PC-3 (cell line): ENCODE results near the gene ANKDD1B. TPM values are rescaled to one million over a fixed set of nuclear protein-coding genes. Genes with fewer than 3 reads are reported as not detected.

ENCODE experiments used
- ATAC-seq: fragments of 200-7000 bp; cut with Tn5 transposase; 2 replicates; pipeline ENCODE4 v1.9.1; 2020; ENCODE audit warnings: mild to moderate bottlenecking, moderate library complexity
- BruUV-seq: library from RNA; stranded (reverse); fragments of 400-500 nt; replicated peaks from 2 replicates; lab custom pipeline; 2021; lab: Mats Ljungman, UMichigan
- CTCF ChIA-PET: fragments of 300-600 bp; sonication (Branson Sonifier 250); formaldehyde crosslinking; loops from one replicate; lab custom pipeline; 2022; ENCODE audit warnings: antibody characterized with exemption; lab: Charles Lee
- POLR2A ChIA-PET: fragments of 300-600 bp; sonication (Branson Sonifier 250); formaldehyde crosslinking; loops from one replicate; lab custom pipeline; 2022; ENCODE audit warnings: antibody characterized with exemption; ENCODE audit not compliant: unreplicated experiment; lab: Charles Lee
- DNase-seq: peaks from one replicate; pipeline ENCODE4 v3.0.0-alpha.2; 2015
- H2AFZ ChIP-seq: fragments of 300-600 bp; sonication (generic); 2 replicates; pipeline ENCODE4 v1.6.0; 2016; ENCODE audit warnings: antibody characterized with exemption, low read length
- H3F3A ChIP-seq: fragments of 300-600 bp; sonication (generic); one replicate; pipeline ENCODE4 v1.6.0; 2017; ENCODE audit warnings: antibody characterized with exemption, low read length, control low read depth, mild to moderate bottlenecking; ENCODE audit not compliant: unreplicated experiment
- H3K27ac ChIP-seq: fragments of 300-600 bp; sonication (generic); 2 replicates; pipeline ENCODE4 v1.5.1; 2016; ENCODE audit warnings: mild to moderate bottlenecking, low read length
- H3K27me3 ChIP-seq: fragments of 300-600 bp; sonication (generic); 2 replicates; pipeline ENCODE4 v1.6.1; 2016; ENCODE audit warnings: low read length, mixed read lengths
- H3K36me3 ChIP-seq: fragments of 300-600 bp; sonication (generic); 2 replicates; pipeline ENCODE4 v1.6.1; 2016; ENCODE audit warnings: low read depth, mixed run types, low read length, mixed read lengths
- H3K4me1 ChIP-seq: fragments of 300-600 bp; sonication (generic); 2 replicates; pipeline ENCODE4 v1.5.1; 2016; ENCODE audit warnings: low read length; ENCODE audit not compliant: insufficient read depth
- H3K4me2 ChIP-seq: fragments of 300-600 bp; sonication (generic); 2 replicates; pipeline ENCODE4 v1.6.0; 2016; ENCODE audit warnings: low read length
- H3K4me3 ChIP-seq: fragments of 300-600 bp; sonication (generic); 2 replicates; pipeline ENCODE4 v1.5.1; 2016; ENCODE audit warnings: mild to moderate bottlenecking, low read length, mixed read lengths
- H3K79me2 ChIP-seq: fragments of 300-600 bp; sonication (generic); 2 replicates; pipeline ENCODE4 v1.6.1; 2017; ENCODE audit warnings: low read length, mixed read lengths
- H3K9ac ChIP-seq: fragments of 300-600 bp; sonication (generic); 2 replicates; pipeline ENCODE4 v1.6.0; 2016; ENCODE audit warnings: mild to moderate bottlenecking, low read length
- H3K9me2 ChIP-seq: fragments of 300-600 bp; sonication (generic); replicated peaks from 2 replicates; pipeline ENCODE4 v1.6.1; 2016; ENCODE audit warnings: mixed run types, low read length, mixed read lengths
- H3K9me3 ChIP-seq: fragments of 300-600 bp; sonication (generic); 2 replicates; pipeline ENCODE4 v1.6.1; 2016; ENCODE audit warnings: low read length, mixed read lengths
- H4K20me1 ChIP-seq: fragments of 300-600 bp; sonication (generic); 2 replicates; pipeline ENCODE4 v1.6.1; 2016; ENCODE audit warnings: low read length, mixed read lengths
- CTCF ChIP-seq: fragments of 300-600 bp; sonication (generic); conservative IDR thresholded peaks from 2 replicates; pipeline ENCODE4 v1.5.1; 2017; ENCODE audit warnings: antibody characterized with exemption, low read depth, mild to moderate bottlenecking, low read length
- EZH2 ChIP-seq: fragments of 300-600 bp; sonication (generic); IDR thresholded peaks from one replicate; pipeline ENCODE4 v1.6.1; 2017; ENCODE audit warnings: antibody characterized with exemption, mild to moderate bottlenecking, low read length; ENCODE audit not compliant: unreplicated experiment
- EZH2phosphoT487 ChIP-seq: fragments of 300-600 bp; sonication (generic); IDR thresholded peaks from 2 replicates; pipeline ENCODE4 v1.6.1; 2018; ENCODE audit warnings: mild to moderate bottlenecking, antibody characterized with exemption, low read length, borderline replicate concordance
- intact Hi-C: fragments of 100-400 bp; cut with micrococcal nuclease; formaldehyde crosslinking; loops from 2 replicates; pipeline ENCODE4 v1.9.0; 2023
- total RNA-seq: library from RNA; depleted of rRNA; stranded (reverse); fragments of >200 nt; gene quantifications from 2 replicates; pipeline ENCODE4 v1.2.3, GENCODE V29; 2014

ANKDD1B gene
- total RNA-seq, 1 experiment from 2014 or later: 0.04 TPM

GRCh38 chr5:75681125-75681830, 70.0 kb downstream of the ANKDD1B start:
- ATAC-seq (no peak), DNase-seq (peak; percentile 57)
- BruUV-seq: no TSS peak
- H3K4me3 ChIP-seq: no peak overlapping the region
- no peaks in the 10 kb centered on the region for H3K9me3 ChIP-seq
- CTCF ChIA-PET: interaction anchor here (0.6 kb wide), 3 partner anchors 59 to 217 kb away, joined by 3 to 4 read pairs (median 3); no protein-coding TSS in a partner anchor
- no peak overlapping the region for H3K9ac ChIP-seq
- intact Hi-C loops: loop anchor here (1.0 to 5.0 kb wide), 4 partner anchors 59 to 344 kb away; partner anchors contain the start of genes CERT1, HMGCR and POLK
- H3K36me3 ChIP-seq: peaks cover 4% of the 10 kb centered on the region; the same call in 1 of the 2 replicates
- H3K9me2 ChIP-seq: no peaks in the 10 kb centered on the region
- H3F3A ChIP-seq: no peaks in the 10 kb centered on the region
- POLR2A ChIA-PET: interaction anchor here (0.5 to 0.6 kb wide), 2 partner anchors 36 to 75 kb away, joined by 3 read pairs; partner anchors contain the start of gene POC5
- H3K79me2 ChIP-seq: no peaks in the 10 kb centered on the region
- no peaks in the 10 kb centered on the region for H4K20me1 ChIP-seq
- H3K4me1 ChIP-seq: peaks cover 6% of the 10 kb centered on the region
- no peak overlapping the region for H3K27ac ChIP-seq
- no peak overlapping the region for H2AFZ ChIP-seq
- H3K27me3 ChIP-seq: no peaks in the 10 kb centered on the region
- TF ChIP-seq CTCF: peak; percentile 66
- TF ChIP-seq EZH2: no peak
- TF ChIP-seq EZH2phosphoT487: no peak
- peak overlapping the region; percentile 18; the same call in 1 of the 2 replicates for H3K4me2 ChIP-seq

- TF ChIP-seq CTCF (no peak), EZH2phosphoT487 (no peak), EZH2 (no peak)
- intact Hi-C loops: no loop called here
- POLR2A ChIA-PET: no interaction called here
Observed at GRCh38 chr5:75685141-75685540, 73.9 kb downstream of the ANKDD1B start.

GRCh38 chr5:75686480-75686879, 75.2 kb downstream of the ANKDD1B start:
- Histone ChIP-seq H3K79me2 (no peaks in the 10 kb centered on the region), H3K9me3 (no peaks in the 10 kb centered on the region), H3K4me3 (no peak overlapping the region), H3K9me2 (no peaks in the 10 kb centered on the region), H3F3A (no peaks in the 10 kb centered on the region), H4K20me1 (no peaks in the 10 kb centered on the region), H3K4me1 (no peaks in the 10 kb centered on the region), H3K36me3 (peaks cover 12% of the 10 kb centered on the region; the same call in 1 of the 2 replicates), H3K27me3 (no peaks in the 10 kb centered on the region), H3K4me2 (no peak overlapping the region), H3K9ac (no peak overlapping the region), H2AFZ (no peak overlapping the region), H3K27ac (no peak overlapping the region)
- POLR2A ChIA-PET: no interaction called here
- no TSS peak for BruUV-seq
- intact Hi-C loops: no loop called here
- no peak for DNase-seq
- TF ChIP-seq EZH2phosphoT487 (no peak), EZH2 (no peak), CTCF (no peak)
- ATAC-seq: no peak
- CTCF ChIA-PET: no interaction called here

More at GRCh38 chr5:75685141-75685540, 73.9 kb downstream of the ANKDD1B start:
- Histone ChIP-seq H3K79me2 (no peaks in the 10 kb centered on the region), H4K20me1 (no peaks in the 10 kb centered on the region), H3K27me3 (no peaks in the 10 kb centered on the region), H3K4me2 (no peak overlapping the region), H3K27ac (no peak overlapping the region), H3K4me1 (peaks cover 6% of the 10 kb centered on the region), H3K36me3 (peaks cover 12% of the 10 kb centered on the region; the same call in 1 of the 2 replicates), H3K9me3 (no peaks in the 10 kb centered on the region), H2AFZ (no peak overlapping the region), H3F3A (no peaks in the 10 kb centered on the region), H3K9ac (no peak overlapping the region), H3K4me3 (no peak overlapping the region), H3K9me2 (no peaks in the 10 kb centered on the region)
- CTCF ChIA-PET: no interaction called here
- ATAC-seq (no peak), DNase-seq (no peak)
- no TSS peak for BruUV-seq
